CD4-positive, alpha-beta T cell treated with Interleukin-12 subunit alpha and Interleukin-12 subunit beta, for 1 hour (primary cell): ENCODE results near the gene IPO4.
"Not testable (repeated sequence)": the region's sequence is repeated elsewhere in the genome, so short reads cannot be mapped to it uniquely, and the experiment has no call there.

ENCODE experiments used
- DNase-seq: peaks from one replicate; pipeline ENCODE4 v3.0.0-alpha.2; 2020

Gene IPO4

GRCh38 chr14:24216345-24216699 lies 27.7 kb upstream of the IPO4 start:
- DNase-seq, result no peak

- peak; percentile 92 for DNase-seq
These were observed 27.1 kb upstream of the IPO4 start, which contains the start of gene MDP1 for GRCh38 chr14:24215495-24216344. TSS of gene MDP1 (minus strand) at chr14:24216066. CDS start at chr14:24215955, 111 bp downstream.

DNA sequence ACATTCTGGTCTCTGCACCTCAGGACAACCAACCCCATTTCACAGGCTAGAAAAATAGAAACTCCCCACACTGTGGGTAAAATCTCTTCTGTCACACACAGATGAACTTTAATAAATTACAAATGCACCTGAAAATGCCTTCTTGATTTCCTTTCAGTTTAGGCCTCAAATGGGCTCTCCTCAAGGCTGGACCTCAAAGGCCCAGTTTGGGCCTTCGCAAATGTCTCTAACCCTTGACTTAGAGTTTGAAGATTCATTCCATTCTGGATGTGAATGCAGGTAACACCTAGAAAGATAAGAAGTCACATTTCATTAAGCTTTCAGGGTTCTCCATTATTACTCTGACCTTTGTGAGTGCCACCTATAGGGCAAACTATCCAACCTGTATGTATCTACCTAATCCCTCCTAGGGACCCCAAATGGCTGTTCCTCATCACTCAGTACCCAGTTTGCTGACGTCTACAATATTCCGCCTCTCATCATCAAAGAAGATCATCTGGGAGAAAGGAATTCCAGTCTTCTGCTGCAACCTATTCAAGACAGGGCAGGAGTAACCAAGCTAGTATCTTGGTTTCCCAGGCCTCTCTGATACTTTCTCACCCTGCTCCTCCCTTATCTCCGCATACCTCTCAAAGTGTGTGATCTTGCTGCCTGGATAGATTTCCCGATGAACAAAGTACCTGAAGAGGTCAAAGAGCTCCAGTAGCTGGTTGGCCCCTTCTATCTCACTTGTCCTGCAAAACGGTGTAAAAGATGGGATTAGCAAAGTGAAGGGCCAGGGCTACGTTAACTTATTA lies 25.4 kb upstream of the IPO4 start:
- DNase-seq, result no peak

GRCh38 chr14:24212924-24213865 lies 24.6 kb upstream of the IPO4 start, which contains the start of gene CHMP4A:
TSS of gene CHMP4A (minus strand) at chr14:24213488. CDS start at chr14:24213439, 49 bp downstream.
- peak; percentile 96 for DNase-seq

DNA sequence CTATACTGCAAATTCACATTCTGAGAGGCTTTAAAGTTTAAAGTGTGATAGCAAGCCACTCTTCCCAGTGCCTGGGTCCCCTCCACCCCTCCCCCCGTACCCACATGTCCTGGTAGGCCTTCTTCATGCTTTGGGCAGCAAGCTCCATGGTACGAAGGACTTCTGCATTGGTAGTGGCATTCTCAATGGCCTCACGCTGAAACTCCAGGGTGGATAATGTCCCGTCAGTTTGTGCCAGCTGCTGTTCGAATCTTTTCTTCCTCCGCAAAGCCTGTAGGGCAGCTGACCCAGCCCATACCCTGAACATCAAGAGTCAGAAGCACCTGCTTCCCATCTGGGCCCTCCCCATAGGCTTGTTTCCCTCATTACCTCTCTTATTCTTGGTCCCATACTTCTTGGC lies 22.7 kb upstream of the IPO4 start:
- DNase-seq, result no peak

DNA sequence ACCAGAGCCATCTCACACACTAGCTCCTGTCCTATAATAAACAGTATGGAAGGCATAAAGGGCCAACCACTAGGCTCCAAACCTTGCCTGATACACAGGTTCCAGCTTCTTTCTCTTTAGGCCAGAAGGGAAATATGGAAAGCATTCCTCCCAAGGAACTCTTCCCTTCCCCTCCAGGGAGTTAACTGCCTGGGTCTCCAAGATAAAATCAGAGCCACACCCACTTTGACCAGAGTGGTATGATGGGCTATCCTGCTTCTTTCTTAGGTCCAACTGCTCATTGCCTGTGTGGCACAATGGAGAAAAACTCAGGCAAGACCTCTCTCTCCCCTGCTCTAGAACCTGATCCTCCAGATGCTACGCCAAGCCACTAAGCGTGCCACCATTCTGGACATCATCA lies 19.0 kb upstream of the IPO4 start:
- no peak for DNase-seq

- no peak for DNase-seq
These were observed 18.5 kb upstream of the IPO4 start for GRCh38 chr14:24207104-24207551.

DNA sequence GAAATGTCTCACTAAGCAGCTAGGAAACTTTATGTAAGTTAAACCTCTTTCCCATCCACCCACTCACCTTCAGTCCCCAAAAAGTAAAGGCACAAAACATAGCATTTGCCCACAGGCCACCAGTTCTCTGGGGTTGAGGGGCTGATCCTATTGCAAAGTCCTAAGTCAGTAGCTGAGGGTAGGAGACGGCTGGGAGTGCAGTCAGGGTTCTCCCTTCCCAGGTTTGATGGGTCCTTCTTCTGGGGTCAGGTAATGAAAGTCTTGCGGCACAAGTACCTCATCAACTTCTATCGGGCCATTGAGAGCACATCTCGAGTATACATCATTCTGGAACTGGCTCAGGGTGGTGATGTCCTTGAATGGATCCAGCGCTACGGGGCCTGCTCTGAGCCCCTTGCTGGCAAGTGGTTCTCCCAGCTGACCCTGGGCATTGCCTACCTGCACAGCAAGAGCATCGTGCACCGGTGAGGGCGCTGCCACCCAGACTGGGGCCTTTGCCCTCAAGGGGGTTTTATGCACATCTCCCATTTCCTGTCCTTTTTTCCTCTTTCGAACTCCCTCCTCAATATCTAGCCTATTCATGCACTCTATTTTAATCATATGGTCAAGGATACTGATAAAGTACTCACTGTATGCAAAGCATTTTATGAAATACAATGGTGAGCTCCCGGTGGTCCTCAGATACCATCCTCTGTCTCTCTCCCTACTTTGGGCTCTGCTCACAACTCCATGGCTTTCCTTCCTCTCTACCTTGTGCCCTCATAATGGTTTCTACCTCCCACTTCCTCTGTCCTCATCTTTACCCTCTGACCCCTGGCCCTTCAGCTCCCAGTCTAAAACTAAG lies 17.9 kb upstream of the IPO4 start:
- no peak for DNase-seq

GRCh38 chr14:24204163-24205146 lies 15.8 kb upstream of the IPO4 start:
- DNase-seq, result no peak

- not testable (repeated sequence) for DNase-seq
These were observed 14.8 kb upstream of the IPO4 start for GRCh38 chr14:24203249-24203886.

DNA sequence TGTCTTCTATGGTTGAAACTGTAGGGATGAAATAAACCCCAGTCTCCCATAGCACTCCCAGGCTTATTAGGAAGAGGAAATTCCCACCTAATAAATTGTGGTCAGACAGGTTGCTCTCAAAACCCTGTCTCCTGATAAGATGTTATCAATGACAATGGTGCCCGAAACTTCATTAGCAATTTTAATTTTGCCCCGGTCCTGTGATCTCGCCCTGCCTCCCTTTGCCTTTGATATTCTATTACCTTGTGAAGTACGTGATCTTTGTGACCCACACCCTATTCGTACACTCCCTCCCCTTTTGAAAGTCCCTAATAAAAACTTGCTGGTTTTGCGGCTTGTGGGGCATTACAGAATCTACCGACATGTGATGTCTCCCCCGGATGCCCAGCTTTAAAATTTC lies 13.9 kb upstream of the IPO4 start:
- not testable (repeated sequence) for DNase-seq

DNA sequence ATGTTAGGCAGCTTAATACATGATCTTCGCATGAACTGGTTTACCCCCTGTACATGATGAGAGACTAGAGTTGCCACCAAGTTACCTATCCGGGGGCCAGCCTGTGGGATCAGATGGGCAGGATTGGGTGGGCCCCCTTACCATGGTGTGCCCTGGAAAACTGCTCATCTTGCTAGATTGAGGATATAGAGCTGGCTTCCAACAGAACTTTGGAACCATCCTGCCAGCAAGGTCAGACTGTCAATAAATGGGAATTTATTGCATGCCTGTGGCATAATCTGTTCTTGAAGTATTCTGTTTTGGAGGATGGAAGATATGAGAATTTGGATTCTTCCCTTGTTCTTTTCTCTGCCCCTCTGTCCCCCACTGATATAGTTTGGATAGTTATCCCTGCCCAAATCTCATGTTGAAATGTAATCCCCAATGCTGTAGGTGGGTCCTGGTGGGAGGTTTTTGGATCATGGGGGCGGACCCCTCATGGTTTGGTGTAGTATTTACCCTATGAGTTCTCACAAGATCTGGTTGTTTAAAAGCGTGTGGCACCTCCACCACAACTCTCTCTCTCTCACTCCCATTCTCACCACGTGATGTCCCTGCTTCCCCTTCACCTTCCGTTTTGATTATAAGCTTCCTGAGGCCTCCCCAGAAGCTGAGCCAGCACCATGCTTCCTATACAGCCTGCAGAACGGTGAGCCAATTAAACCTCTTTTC lies 10.4 kb upstream of the IPO4 start:
- no peak for DNase-seq

DNA sequence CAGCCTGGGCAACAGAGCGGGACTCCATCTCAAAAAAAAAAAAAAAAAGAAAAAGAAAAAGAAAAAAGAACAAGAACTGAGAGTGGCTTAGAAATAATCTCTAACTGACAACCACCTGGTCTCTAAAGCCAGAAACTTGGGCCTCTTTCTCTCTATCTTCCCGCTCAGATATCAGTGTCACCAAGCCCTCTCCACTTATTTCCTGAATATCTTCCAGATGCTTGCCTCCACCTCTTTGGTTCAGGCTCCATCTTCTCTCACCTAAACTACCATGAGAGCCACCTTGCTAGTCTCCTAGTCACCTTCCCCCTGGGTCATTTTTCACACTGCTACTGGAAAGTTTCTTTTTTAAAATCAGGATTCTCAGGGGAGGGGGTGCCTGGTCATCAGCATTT lies 8.4 kb upstream of the IPO4 start:
- no peak for DNase-seq

DNA sequence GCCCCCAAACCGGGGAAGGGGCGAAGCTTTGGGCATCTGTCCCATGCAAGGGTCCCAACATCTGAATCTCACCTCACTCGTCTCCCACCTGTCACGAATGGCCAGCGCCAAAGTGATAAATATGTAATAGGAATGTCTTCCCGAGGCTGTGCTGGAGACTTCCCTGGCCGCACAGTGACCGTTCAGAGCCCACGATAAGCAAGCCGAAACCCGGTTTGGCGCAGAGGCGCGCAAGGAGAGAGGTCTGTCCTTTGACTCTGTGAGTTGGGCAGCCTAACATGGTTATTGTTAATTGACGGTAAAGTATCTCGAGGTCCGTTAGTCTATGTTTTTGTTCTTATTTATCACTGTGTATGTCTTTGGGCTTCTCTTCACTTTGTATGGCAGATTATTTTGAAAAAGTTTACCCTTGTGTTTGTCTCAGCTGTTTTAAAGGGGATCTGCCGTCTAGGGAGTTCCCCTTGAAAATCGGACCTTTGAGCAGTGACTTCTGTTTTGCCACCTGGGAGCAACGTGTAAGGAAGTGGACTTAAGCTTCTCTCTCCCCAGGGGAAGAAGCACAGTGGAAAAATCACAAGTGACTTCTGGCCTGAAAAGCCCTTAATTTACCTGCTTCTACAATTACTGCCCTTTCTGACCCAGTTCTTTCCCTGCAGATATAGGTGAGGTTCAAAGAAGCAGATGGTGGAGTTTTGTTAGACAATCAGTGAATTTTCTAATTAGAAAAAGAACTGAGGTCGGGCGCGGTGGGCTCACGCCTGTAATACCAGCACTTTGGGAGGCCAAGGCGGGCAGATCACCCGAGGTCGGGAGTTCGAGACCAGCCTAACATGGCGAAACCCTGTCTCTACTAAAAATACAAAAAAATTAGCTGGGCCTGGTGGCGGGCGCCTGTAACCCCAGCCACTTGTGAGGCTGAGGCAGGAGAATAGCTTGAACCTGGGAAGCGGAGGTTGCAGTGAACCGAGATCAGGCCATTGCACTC lies 7.7 kb upstream of the IPO4 start:
- DNase-seq, result peak; percentile 16

- DNase-seq, result peak; percentile 92
These were observed 6.8 kb upstream of the IPO4 start, which contains the start of gene TM9SF1 for GRCh38 chr14:24195186-24196070. TSS of gene TM9SF1 (minus strand) at chr14:24195441. CDS start at chr14:24195019, 422 bp downstream.

GRCh38 chr14:24194873-24195185 lies 6.2 kb upstream of the IPO4 start:
- DNase-seq, result no peak
